Aorta (tissue), 5 donors: ENCODE measurements around the gene ANO3. TPM values are rescaled to one million over a fixed set of nuclear protein-coding genes. Genes with fewer than 3 reads are reported as not detected.

ENCODE experiments used
- ATAC-seq: fragments of 200-7000 bp; cut with Tn5 transposase; one replicate; pipeline ENCODE4 v1.9.1; 2022; ENCODE audit warnings: moderate library complexity; ENCODE audit not compliant: low FRiP score
- DNase-seq, 2 donors: peaks; one replicate each; pipeline ENCODE4 v3.0.0-alpha.2; 2020
- H3K27ac ChIP-seq, 2 donors: one replicate each; pipeline ENCODE4 v1.5.1; 2013; ENCODE audit warnings: low read length in 2 of 2, mild to moderate bottlenecking in 2 of 2, moderate library complexity in 2 of 2, control low read depth in 1 of 2, inconsistent platforms in 1 of 2, low read depth in 1 of 2
- H3K27me3 ChIP-seq, 2 donors: one replicate each; pipeline ENCODE4 v1.6.1; 2013; ENCODE audit warnings: control low read depth in 1 of 2, low read length in 1 of 2, mild to moderate bottlenecking in 1 of 2, moderate library complexity in 1 of 2; ENCODE audit not compliant: insufficient read depth in 2 of 2, control insufficient read depth in 1 of 2
- H3K36me3 ChIP-seq, 2 donors: one replicate each; pipeline ENCODE4 v1.6.1; 2013; ENCODE audit warnings: control low read depth in 1 of 2, low read length in 1 of 2, mild to moderate bottlenecking in 1 of 2; ENCODE audit not compliant: insufficient read depth in 2 of 2, control insufficient read depth in 1 of 2
- H3K4me1 ChIP-seq, 2 donors: one replicate each; pipeline ENCODE4 v1.6.1; 2013; ENCODE audit warnings: low read length in 2 of 2, control low read depth in 1 of 2, mild to moderate bottlenecking in 1 of 2, moderate library complexity in 1 of 2; ENCODE audit not compliant: insufficient read depth in 2 of 2, control insufficient read depth in 1 of 2
- H3K4me3 ChIP-seq, 2 donors: one replicate each; pipeline ENCODE4 v1.5.1; 2013; ENCODE audit warnings: low read length in 2 of 2, control low read depth in 1 of 2, mild to moderate bottlenecking in 1 of 2
- H3K9me3 ChIP-seq: one replicate; pipeline ENCODE4 v1.6.1; 2013; ENCODE audit warnings: mild to moderate bottlenecking, low read length; ENCODE audit not compliant: control insufficient read depth
- WGBS, 2 donors: extraction: QIAGEN DNeasy Blood & Tissue Kit; methylation state at CpG; one replicate each; pipeline ENCODE4 v1.1.7; 2013; 5-methylcytosine and 5-hydroxymethylcytosine counted together
- intact Hi-C, 2 donors: fragments of 100-400 bp; cut with DNase I; formaldehyde crosslinking; loops; one replicate each; pipeline versions ENCODE4 v1.14.2 to v1.15.0; 2022
- polyA plus RNA-seq, 2 donors: library from polyadenylated mRNA; stranded (reverse); fragments of 200-250 nt; gene quantifications; one replicate each; pipeline ENCODE4 v1.2.3, GENCODE V29; 2013
- total RNA-seq, 2 donors: library from RNA; stranded (reverse); fragmentation: NEBNext Ultra II Directional; extraction: Animal tissue kit (Norgen Biotek cat#: 25700); gene quantifications; one replicate each; pipeline ENCODE4 v1.2.1, GENCODE V29; 2021
- donor health status: healthy with polysubstance abuse.
- donor health status: Bipolar disorder and iron deficiency.
- donor health status: DM: no; HTN: no; CAD: no.
- donor health status: DM: no; HTN: no; CAD: no.
- donor health status: DM: yes; HTN: yes; CAD: no.

Gene ANO3
- total and polyA plus RNA-seq, 4 donors, result 0.13 to 1.6 (median 0.83) TPM

- no peak for DNase-seq
- no peak for ATAC-seq
- no peak overlapping the region for H3K4me3 ChIP-seq
- H3K36me3 ChIP-seq, result no peaks in the 10 kb centered on the region
- no peak overlapping the region for H3K27ac ChIP-seq
- intact Hi-C loops, result no loop called here
- H3K27me3 ChIP-seq, result no peaks in the 10 kb centered on the region
- no peaks in the 10 kb centered on the region for H3K9me3 ChIP-seq
- H3K4me1 ChIP-seq, result no peaks in the 10 kb centered on the region
Measured at GRCh38 chr11:26321516-26321915, 10.4 kb upstream of the ANO3 start.

GRCh38 chr11:26322335-26323067 lies 9.4 kb upstream of the ANO3 start:
- no peaks in the 10 kb centered on the region for H3K27me3 ChIP-seq
- H3K36me3 ChIP-seq, result no peaks in the 10 kb centered on the region
- DNase-seq, result no peak
- WGBS, 2 donors, result 64 to 73% methylated on average over 1 of the region's 1 CpG
- H3K4me3 ChIP-seq, result no peak overlapping the region
- H3K27ac ChIP-seq, result no peak overlapping the region
- intact Hi-C loops, result no loop called here
- H3K4me1 ChIP-seq, result no peaks in the 10 kb centered on the region
- no peak for ATAC-seq
- H3K9me3 ChIP-seq, result no peaks in the 10 kb centered on the region

- H3K4me1 ChIP-seq, result no peaks in the 10 kb centered on the region
- no peak for DNase-seq
- intact Hi-C loops, result no loop called here
- H3K27ac ChIP-seq, result no peak overlapping the region
- no peaks in the 10 kb centered on the region for H3K27me3 ChIP-seq
- no peak overlapping the region for H3K4me3 ChIP-seq
- ATAC-seq, result no peak
- no peaks in the 10 kb centered on the region for H3K9me3 ChIP-seq
- H3K36me3 ChIP-seq, result no peaks in the 10 kb centered on the region
Measured at GRCh38 chr11:26323837-26324236, 8.1 kb upstream of the ANO3 start.

GRCh38 chr11:26324270-26324669 lies 7.7 kb upstream of the ANO3 start:
- 74 to 75% methylated on average over 2 of the region's 2 CpGs for WGBS, 2 donors
- H3K9me3 ChIP-seq, result no peaks in the 10 kb centered on the region
- H3K27me3 ChIP-seq, result no peaks in the 10 kb centered on the region

GRCh38 chr11:26326793-26327400 lies 5.0 kb upstream of the ANO3 start:
- Histone ChIP-seq H3K27me3 (no peaks in the 10 kb centered on the region), H3K4me3 (no peak overlapping the region), H3K4me1 (no peaks in the 10 kb centered on the region), H3K36me3 (no peaks in the 10 kb centered on the region), H3K27ac (no peak overlapping the region), H3K9me3 (no peaks in the 10 kb centered on the region)
- ATAC-seq, result no peak
- DNase-seq, result no peak
- 87 to 92% methylated on average over 4 of the region's 4 CpGs for WGBS, 2 donors
- intact Hi-C loops, result no loop called here

More at GRCh38 chr11:26324270-26324669, 7.7 kb upstream of the ANO3 start:
- no peaks in the 10 kb centered on the region for H3K36me3 ChIP-seq
- DNase-seq (no peak), ATAC-seq (no peak)
- no peak overlapping the region for H3K4me3 ChIP-seq
- no peak overlapping the region for H3K27ac ChIP-seq
- intact Hi-C loops, result no loop called here
- no peaks in the 10 kb centered on the region for H3K4me1 ChIP-seq

- Histone ChIP-seq H3K27ac (no peak overlapping the region), H3K36me3 (no peaks in the 10 kb centered on the region), H3K4me1 (no peaks in the 10 kb centered on the region), H3K4me3 (no peak overlapping the region), H3K27me3 (no peaks in the 10 kb centered on the region), H3K9me3 (no peaks in the 10 kb centered on the region)
- ATAC-seq, result no peak
- intact Hi-C loops, result no loop called here
- no peak for DNase-seq
- 20 to 53% methylated on average over 2 of the region's 2 CpGs for WGBS, 2 donors
Measured at GRCh38 chr11:26329206-26329605, 2.7 kb upstream of the ANO3 start.

GRCh38 chr11:26330262-26330661 lies 1.7 kb upstream of the ANO3 start:
- ATAC-seq (no peak), DNase-seq (no peak)
- Histone ChIP-seq H3K27ac (no peak overlapping the region), H3K27me3 (no peaks in the 10 kb centered on the region), H3K9me3 (no peaks in the 10 kb centered on the region), H3K4me3 (no peak overlapping the region), H3K36me3 (no peaks in the 10 kb centered on the region), H3K4me1 (no peaks in the 10 kb centered on the region)
- WGBS, 2 donors, result 86 to 94% methylated on average over 4 of the region's 4 CpGs
- intact Hi-C loops, result no loop called here

GRCh38 chr11:26332572-26332915 lies 614 bp downstream of the ANO3 start:
- ATAC-seq, result no peak
- Histone ChIP-seq H3K9me3 (no peaks in the 10 kb centered on the region), H3K27me3 (no peaks in the 10 kb centered on the region), H3K27ac (no peak overlapping the region), H3K4me3 (no peak overlapping the region), H3K4me1 (no peaks in the 10 kb centered on the region), H3K36me3 (no peaks in the 10 kb centered on the region)
- intact Hi-C loops, result no loop called here
- DNase-seq, result no peak
- WGBS, 2 donors, result 17 to 23% methylated on average over 5 of the region's 5 CpGs

- WGBS, 2 donors, result 63 to 68% methylated on average over 3 of the region's 3 CpGs
- Histone ChIP-seq H3K36me3 (no peaks in the 10 kb centered on the region), H3K9me3 (no peaks in the 10 kb centered on the region), H3K4me1 (no peaks in the 10 kb centered on the region), H3K4me3 (no peak overlapping the region), H3K27me3 (no peaks in the 10 kb centered on the region), H3K27ac (no peak overlapping the region)
- intact Hi-C loops, result no loop called here
- DNase-seq, result no peak
- ATAC-seq, result no peak
Measured at GRCh38 chr11:26333906-26334305, 2.0 kb downstream of the ANO3 start.
